HG03159 (cell line): ENCODE data around the gene AS3MT.
A peak's percentile ranks its signal among the peaks of the same experiment; 100 is the strongest.
"Not testable (repeated sequence)": the region's sequence is repeated elsewhere in the genome, so short reads cannot be mapped to it uniquely, and the experiment has no call there.

Source experiments
- ATAC-seq: cut with Tn5 transposase; IDR thresholded peaks from one replicate; pipeline ENCODE4 v1.9.1; 2021; ENCODE audit warnings: mild to moderate bottlenecking, moderate library complexity; ENCODE audit not compliant: unreplicated experiment

Gene AS3MT

DNA sequence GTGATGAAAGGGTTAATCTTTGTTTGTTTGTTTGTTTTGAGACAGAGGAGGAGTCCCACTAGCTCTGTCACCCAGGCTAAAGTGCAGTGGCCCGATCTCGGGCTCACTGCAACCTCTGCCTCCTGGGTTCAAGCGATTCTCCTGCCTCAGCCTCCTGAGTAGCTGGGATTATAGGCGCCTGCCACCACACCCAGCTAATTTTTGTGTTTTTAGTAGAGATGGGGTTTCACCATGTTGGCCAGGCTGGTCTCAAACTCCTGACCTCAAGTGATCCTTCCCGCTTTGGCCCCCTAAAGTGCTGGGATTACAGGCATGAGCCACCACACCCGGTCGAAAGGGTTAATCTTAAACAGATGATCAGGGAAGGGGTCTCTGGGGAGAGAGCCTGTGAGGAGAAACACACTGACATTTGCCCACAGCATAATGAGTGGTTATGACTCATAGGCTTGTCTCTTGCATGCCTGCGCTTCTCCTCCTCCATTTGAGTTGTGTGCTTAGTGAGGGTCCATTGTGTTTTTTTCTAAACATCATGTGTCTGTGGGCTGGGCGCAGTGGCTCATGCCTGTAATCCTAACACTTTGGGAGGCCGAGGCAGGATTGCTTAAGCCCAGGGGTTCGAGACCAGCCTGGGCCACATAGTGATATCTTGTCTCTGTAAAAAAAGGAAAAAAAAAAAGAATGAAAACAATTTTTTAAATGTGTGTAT lies 13.4 kb upstream of the AS3MT start:
- ATAC-seq = not testable (repeated sequence)

DNA sequence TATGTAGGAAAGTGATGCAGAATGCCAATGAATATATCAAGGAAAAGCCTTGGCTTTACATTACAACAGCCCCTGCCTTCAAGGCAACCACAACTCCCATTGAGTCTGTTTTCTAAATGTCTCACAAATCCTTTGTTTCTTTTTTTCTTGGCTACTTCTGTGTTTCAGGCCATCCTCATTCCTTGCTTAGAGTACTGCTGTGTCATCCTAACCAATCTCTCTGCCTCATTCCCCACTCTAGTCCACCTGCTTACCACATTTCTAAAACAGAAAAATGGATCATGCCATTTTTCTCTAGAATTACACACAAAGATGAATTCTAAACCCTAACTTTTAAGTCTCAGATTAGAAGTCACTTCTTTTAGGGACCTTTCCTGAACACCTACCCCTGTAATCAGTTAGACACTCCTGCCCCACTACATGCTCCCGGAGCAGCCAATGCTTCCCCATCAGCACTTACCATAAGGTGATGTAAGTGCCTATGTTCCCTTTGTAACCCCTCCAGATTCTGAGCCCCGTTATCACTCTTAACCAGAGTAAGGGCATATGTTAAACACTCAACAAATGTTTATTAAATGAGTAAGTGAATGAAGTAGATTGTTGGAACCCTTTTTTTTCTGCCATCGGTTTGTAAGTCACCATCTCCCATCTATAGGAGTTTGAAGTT lies 12.4 kb upstream of the AS3MT start:
- no peak for ATAC-seq

DNA sequence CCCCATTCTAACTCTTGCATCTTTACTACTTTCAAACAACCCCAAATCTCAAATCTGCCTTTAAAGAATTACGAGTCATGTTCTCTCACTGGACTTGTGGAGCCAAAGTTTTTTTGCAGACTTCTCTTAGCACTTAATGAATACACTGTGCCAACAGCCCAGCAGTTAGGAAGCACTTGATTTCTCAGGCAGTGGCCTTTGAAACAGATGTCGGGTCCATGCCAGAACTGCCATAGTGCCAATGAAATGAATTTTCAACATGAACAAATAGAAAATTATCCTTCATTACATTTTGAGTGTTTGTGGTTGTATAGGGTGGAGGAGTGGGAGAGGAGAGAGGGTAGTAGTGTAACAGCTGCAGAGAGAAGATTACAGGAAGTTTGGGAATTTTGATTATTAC lies 9.4 kb upstream of the AS3MT start:
- ATAC-seq = no peak

DNA sequence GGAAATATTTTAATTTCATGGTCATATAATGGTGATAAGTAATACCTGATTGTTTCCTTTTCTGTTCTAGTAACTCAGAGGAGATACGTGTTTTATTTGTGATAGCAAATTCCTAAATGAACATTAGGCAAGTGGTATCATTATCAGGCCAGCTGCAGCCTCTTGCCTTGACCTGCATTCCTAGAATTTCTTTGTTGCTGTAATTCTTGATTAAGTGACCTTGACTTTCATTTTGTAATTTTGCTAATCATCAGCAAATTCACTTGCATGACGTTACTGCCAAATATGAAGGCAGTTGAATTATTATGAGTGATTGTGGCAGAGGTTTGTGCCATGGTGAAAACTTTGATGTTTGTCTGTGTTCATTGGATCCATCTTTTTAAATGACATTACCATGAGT lies 5.6 kb upstream of the AS3MT start:
- ATAC-seq = no peak

DNA sequence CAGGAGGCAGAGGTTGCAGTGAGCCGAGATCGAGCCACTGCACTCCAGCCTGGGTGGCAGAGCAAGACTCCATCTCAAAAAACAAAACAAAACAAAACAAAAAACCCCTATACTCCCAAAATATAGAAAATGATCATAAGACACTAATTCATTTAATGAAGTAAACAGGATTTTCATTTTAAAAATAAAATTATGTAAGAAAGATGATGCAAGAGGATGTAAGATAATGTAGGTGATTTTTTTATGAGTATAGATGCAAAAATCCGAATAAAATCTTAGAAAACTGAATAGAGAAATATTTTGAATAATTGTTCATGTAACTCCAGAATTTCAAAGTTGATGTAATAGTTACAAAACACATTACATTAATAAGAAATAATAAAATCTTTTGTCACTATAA lies 3.6 kb upstream of the AS3MT start:
- ATAC-seq = no peak

DNA sequence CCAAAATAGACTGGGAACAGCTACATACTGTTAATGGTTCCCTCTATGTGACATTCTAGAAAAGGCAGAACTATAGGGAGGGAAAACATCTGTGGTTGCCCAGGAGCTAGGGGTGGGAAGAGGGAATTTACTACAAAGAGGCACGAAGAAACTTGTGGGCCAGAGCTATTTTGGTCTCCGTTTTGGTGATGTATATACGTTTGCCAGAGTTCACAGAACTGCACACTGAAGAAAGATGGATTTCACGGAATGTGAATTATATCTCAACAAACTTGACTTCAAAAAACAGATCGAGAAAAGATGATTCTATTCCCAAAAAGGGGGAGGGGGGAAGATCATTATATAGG lies 386 bp upstream of the AS3MT start:
- no peak for ATAC-seq

GRCh38 chr10:102870221-102870620 lies 951 bp downstream of the AS3MT start:
- no peak for ATAC-seq

GRCh38 chr10:102872163-102872562 lies 2.9 kb downstream of the AS3MT start:
- no peak for ATAC-seq

DNA sequence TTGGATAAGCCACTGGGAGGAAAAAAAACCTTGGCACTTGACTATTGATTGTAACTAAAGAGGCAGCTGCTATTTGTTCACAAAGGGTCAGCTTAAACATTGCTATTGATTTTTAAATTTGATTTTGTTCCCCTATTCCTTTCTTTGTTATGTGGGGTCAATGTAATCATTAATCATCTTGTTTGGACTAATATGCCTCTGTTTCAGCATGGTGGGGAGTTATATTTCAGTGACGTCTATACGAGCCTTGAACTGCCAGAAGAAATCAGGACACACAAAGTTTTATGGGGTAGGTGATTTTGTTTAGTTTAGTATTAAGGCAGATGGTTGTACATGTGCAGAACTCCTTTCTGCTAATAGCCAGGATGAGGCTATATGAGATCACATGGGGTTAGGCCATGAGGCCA lies 7.5 kb downstream of the AS3MT start:
- no peak for ATAC-seq

GRCh38 chr10:102878629-102879028 lies 9.4 kb downstream of the AS3MT start:
- no peak for ATAC-seq

GRCh38 chr10:102880256-102880655 lies 11.0 kb downstream of the AS3MT start:
- no peak for ATAC-seq

GRCh38 chr10:102888048-102888447 lies 18.8 kb downstream of the AS3MT start:
- no peak for ATAC-seq

DNA sequence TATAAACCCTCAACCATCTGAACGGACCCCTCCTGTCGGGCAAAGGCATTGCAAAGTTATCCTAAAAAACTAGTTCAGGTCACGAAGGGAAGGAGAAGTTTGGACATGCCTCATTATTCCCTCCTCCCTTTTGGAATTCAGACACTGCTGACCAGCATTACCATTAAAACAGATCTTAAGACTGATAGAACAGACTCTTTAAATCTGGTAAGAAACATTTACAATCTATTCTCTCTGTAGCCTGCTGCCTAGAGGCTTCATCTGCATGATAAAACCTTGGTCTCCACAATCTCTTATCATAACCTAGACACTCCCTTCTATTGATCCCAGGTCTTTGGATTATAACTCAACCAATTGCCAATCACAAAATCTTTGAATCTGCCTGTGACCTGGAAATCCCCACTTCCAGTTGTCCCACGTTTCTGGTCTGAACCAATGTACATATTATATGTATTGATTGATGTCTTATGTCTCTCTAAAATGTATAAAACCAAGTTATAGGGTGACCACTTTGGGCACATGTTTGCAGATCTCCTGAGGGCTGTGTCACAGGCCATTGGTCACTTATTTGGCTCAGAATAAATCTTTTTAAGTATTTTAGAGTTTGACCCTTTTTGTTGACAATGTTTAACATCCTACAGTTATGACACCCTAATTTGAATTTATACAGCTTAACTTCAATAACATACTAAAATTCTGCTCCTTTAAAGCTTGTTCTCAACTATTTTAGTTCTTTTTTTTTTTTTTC lies 25.4 kb downstream of the AS3MT start:
- ATAC-seq = no peak

GRCh38 chr10:102900006-102900405 lies 30.7 kb downstream of the AS3MT start:
- no peak for ATAC-seq

DNA sequence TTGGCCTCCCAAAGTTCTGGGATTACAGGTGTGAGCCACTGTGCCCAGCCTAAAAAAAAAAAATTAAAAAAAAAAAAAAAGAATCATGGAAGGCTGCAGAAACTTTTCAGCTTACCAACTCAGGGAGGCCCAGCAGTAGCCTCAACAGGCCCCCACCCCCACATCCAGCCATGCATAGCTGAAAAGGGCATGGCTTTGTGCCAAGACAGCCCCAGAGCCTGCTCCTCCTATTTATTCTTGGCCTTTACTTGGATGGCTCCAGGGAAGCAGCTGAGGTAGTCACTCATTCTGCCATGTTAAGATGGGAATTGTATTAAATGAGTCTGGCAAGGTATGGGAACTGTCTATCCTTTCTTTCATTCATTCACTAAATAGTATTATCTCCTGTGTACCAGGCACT lies 35.1 kb downstream of the AS3MT start:
- no peak for ATAC-seq

GRCh38 chr10:102906507-102906906 lies 37.2 kb downstream of the AS3MT start:
- no peak for ATAC-seq

GRCh38 chr10:102914781-102915180 lies 45.5 kb downstream of the AS3MT start:
- no peak for ATAC-seq

- no peak for ATAC-seq
These were observed 46.9 kb downstream of the AS3MT start for GRCh38 chr10:102916173-102916572.

GRCh38 chr10:102917314-102917961 lies 48.2 kb downstream of the AS3MT start:
- peak; percentile 43 for ATAC-seq

DNA sequence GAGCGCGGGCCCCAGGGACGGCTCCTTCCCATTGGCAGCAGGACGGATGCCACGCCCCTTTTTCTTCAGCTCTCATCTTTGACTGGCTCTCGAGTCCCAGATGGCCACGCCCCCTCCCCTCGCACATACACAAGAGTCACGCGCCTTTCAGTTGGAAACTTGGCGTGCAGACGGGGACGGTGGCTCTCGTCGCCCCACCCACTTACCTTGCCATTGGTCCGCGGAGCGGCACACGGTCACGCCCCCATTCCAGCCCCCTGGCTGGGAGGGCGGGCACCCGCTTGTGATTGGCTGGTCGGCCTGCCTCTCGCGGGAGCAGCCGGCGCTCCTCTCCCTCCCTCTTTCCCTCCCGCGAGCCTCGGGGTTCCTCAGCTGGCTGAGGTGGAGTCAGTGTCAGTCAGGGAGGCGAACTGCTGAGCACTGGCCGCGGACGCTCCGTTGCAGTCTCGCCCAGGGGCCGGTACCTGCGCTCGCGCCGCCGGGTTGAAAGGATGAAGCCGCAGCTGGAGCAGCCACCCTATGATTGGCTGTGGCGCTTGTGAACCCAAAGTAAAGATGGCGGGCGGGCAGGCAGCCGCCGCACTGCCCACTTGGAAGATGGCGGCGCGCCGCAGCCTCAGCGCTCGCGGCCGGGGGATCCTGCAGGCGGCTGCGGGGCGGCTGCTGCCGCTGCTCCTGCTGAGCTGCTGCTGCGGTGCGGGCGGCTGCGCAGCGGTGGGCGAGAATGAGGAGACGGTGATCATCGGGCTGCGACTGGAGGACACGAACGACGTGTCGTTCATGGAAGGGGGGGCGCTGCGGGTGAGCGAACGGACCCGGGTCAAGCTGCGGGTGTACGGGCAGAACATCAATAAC lies 48.9 kb downstream of the AS3MT start, which contains the start of gene CNNM2:
Gene CNNM2 (plus strand): TSS at position 333 of the 855 bp plus-strand sequence. CDS start 187 bp downstream, at position 520.
- ATAC-seq = peak; percentile 91
